GM12873 (cell line): Measurements from ENCODE around the gene INF2.

Experiments used
- TF ChIP-seq, protein P1 (sequence below): IDR thresholded peaks from 2 replicates; pipeline ENCODE4 v1.5.1; 2012; ENCODE audit warnings: low read depth, mild to moderate bottlenecking, moderate library complexity, low read length, control low read depth; ENCODE audit not compliant: insufficient read depth; ENCODE audit errors: missing control alignments

Gene INF2

GRCh38 chr14:104746934-104747481, 57.6 kb downstream of the INF2 start:
- TF ChIP-seq, protein P1, sequence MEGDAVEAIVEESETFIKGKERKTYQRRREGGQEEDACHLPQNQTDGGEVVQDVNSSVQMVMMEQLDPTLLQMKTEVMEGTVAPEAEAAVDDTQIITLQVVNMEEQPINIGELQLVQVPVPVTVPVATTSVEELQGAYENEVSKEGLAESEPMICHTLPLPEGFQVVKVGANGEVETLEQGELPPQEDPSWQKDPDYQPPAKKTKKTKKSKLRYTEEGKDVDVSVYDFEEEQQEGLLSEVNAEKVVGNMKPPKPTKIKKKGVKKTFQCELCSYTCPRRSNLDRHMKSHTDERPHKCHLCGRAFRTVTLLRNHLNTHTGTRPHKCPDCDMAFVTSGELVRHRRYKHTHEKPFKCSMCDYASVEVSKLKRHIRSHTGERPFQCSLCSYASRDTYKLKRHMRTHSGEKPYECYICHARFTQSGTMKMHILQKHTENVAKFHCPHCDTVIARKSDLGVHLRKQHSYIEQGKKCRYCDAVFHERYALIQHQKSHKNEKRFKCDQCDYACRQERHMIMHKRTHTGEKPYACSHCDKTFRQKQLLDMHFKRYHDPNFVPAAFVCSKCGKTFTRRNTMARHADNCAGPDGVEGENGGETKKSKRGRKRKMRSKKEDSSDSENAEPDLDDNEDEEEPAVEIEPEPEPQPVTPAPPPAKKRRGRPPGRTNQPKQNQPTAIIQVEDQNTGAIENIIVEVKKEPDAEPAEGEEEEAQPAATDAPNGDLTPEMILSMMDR: no peak

DNA sequence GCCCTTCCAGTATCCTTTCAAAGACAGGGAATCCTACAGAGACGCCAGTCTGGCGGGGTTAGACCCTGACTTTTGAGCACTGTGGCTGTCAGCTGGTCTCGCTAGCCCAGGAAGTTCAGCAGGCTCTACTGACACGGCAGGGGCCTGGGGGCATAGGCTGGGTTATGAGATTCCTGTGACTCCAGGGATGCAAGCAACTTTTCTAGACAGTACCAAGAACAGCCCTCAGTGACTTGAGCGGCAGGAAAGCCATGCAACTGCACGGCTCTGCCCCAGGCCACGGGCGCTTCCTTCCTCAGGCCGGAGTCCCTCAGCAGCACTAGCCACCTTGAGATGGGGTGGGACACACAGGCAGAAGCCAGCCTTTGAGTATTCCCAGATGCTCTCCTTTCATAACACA, 58.5 kb downstream of the INF2 start:
- TF ChIP-seq, protein P1: no peak

GRCh38 chr14:104749111-104749649, 59.8 kb downstream of the INF2 start:
- TF ChIP-seq, protein P1: no peak

DNA sequence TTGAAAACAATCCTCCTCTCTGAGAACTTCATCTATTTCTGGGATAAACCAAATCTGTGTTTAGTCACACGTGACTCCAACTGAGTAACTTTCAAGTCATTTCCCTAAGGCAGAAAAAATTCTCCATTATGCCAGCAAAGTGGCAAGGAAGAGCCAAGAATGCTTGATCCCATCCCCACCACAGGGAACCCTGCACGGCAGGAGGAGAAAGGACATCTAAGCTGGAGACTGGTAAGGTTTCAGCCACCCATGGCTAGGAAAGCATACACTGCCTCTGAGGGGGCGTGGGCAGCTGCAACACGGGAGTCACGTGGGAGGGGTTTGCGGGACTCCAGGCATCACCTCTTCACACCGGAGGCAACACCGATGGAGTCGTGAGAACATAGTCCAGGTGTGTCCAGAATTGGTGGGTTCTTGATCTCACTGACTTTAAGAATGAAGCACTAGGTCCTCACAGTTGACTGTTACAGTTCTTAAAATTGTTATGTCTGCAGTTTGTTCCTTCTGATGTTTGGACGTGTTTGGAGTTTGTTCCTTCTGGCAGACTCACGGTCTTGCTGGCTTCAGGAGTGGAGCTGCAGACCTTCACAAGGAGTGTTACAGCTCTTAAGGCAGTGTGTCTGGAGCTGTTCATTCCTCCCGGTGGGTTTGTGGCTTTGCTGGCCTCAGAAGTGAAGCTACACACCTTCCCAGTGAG, 60.8 kb downstream of the INF2 start:
- TF ChIP-seq, protein P1: no peak

DNA sequence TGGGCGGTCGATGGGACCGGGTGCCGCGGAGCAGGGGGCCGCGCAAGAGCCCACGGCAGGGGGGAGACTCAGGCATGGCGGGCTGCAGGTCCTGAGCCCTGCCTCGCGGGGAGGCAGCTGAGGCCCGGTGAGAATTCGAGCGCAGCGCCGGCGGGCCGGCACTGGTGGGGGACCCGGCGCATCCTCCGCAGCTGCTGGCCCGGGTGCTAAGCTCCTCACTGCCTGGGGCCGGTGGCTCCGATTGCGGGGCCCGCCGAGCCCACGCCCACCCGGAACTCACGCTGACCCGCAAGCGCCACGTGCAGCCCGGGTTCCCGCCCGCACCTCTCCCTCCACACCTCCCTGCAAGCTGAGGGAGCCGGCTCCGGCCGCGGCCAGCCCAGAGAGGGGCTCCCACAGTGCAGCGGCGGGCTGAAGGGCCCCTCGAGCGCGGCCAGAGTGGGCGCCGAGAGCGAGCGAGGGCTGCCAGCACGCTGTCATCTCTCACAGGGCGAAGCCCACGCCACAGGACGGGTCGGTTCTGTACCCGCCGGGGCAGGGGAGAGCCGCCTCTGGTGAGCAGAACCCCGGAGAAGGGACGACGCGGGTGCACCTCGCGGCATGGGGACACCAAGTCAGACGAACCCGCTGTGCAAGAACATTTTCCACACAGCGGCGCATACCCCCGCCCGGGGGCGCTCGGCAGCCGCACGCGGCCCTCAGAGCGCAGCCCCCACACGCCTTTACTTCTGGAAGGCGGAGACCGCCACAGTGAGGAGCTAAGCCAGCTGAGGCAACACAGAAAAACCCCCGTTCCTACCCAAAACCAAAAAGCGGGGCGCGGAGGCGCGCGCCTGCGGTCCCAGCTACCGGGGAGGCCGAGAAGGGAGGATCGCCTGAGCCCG, 62.4 kb downstream of the INF2 start:
- TF ChIP-seq, protein P1: no peak

DNA sequence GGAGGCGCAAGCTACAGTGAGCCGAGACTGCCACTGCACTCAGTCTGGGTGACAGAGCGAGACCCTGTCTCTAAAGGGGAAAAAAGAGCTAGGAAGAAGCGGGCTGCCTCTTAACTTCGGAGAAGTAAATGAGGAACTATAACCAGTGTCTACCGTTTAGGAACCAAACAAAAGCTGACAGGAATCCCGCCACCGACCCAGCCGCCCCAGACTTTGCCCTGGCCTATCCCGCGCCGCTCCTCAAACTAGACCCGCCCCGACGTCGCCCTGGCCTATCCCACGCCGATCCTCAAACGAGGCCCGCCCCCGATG, 63.0 kb downstream of the INF2 start:
- TF ChIP-seq, protein P1: no peak
